ENCODE results near the gene MAP1LC3B2.
"Not testable (repeated sequence)": the region's sequence is repeated elsewhere in the genome, so short reads cannot be mapped to it uniquely, and the experiment has no call there.

The MAP1LC3B2 gene

DNA sequence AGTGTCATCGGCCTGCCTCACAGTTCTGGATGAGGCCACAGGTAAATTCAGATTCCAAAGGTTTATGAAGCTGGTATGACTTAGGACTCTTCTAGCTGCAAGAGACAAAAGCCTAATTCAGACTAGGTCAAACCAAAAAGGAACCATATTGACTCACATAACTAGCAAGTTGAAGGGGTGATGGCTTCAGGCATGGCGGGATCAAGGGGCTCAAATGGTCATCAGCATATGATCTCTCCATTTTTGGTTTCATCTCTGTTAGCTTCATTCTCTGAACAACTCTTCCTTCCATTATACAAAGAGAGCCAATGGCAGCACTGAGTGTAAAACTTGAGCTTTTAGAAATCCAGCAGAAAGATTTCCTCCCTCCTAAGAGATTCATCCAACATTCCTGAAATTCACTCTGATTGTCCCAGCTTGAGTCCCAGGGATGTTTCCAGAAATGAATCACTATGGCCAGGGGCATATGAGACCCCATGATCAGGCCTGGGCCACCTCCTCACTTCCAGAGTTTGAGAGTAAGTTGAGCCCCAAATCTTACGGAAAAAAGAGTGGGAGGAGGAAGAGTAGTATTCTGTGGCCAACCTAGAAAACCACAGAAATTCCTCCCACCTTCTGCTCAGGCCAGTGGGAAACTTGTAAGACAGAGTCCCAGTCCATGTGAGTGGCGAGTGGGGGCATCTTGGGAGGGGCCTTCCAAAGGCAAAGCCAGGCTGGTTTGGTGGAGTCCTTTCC, 2.0 kb upstream of the MAP1LC3B2 start:
- in situ Hi-C loops (cut with MboI; ENCODE audit: low sequenced_read_pairs): no loop called here

DNA sequence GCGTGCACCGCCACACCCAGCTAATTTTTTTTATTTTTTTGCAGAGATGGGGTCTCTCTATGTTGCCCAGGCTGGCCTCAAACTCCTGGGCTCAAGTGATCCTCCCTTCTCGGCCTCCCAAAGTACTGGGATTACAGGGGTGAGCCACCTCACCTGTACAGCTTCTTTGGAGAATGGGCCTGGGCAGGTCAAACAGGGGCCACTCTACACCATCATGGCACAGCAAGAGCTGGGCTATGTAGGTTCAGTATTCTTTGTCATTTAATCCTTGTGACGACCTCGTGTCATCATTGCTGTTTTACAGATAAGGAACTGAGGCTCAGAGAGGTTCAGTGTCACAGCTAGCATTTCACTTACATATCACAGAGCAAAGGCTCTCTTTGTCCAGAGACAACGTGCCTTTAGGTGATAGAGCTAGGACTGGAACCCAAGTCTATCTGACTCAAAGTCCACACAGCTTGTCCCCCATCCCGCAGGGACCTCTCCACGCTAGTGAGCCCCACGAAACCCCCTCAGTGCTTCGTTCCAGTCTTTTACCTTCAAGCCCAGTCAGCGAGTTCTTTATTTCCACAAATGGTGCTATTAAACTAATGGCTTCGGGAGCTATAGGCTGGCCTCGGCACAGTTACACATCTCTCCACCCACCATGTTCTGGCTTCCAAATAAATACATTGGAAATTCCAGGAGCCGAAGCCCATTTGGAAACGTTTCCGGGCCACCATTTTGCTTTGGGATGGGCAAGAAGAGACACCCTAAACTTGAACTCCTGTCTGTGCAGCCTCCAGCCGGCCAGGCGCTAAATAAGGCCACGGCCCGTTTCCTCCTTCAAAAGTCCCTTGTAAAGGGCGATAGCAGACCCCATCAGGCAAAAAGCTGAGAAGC, 660 bp upstream of the MAP1LC3B2 start:
- in situ Hi-C loops (cut with MboI; ENCODE audit: low sequenced_read_pairs): no loop called here

DNA sequence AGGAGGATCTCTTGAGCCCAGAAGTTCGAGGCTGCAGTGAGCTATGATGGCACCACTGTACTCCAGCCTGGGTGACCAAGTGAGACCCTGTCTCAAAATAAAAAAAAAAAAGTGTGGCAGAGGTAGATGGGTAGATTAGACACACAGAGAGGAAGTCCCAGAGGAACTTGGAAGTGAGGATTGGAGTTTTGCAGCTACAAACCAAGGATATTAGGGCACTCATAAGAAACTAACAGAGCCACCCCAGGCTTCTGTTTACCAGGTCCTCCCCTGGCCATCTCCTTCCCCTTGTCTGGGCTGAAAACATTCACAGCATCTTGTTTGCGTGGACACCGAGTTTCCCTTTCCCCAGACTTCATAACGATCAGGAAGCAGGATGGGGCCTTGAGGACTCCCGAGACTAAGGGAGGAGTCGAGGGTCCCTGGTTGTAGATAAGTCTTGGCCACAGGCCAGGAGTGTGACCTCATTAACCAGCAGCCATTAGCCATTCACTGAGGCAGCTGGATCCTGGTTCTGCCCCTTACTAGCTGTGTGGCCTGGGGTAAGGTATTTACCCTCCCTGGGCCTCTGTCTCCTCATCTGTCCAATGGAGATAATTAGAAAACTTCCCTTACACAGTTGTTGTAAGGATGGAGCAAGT, 2.1 kb downstream of the MAP1LC3B2 start:
- in situ Hi-C loops (cut with MboI; ENCODE audit: low sequenced_read_pairs): no loop called here

- in situ Hi-C loops (cut with MboI; ENCODE audit: low sequenced_read_pairs): no loop called here
Measured at GRCh38 chr12:116562090-116562489, 2.9 kb downstream of the MAP1LC3B2 start.

DNA sequence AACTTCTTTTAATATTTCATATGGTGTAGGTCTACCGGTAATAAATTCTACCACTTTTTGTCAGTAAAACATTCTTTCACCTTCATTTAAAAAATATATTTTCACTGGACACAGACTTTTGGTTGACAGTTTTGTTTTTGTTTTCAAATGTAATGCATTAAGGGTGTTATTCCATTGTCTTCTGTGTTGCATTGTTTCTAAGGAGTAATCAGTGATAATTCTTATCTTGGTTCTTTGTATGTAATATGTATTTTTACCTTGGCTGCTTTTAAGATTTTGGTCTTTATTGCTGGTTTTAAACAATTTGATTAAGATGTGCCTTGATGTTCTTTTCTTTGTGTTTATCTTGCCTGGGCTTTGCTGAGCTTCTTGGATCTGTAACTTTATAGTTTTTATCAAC, 4.1 kb downstream of the MAP1LC3B2 start:
- in situ Hi-C loops (cut with MboI; ENCODE audit: low sequenced_read_pairs): no loop called here

- in situ Hi-C loops (cut with MboI; ENCODE audit: low sequenced_read_pairs): no loop called here
Measured at GRCh38 chr12:116564080-116564479, 4.9 kb downstream of the MAP1LC3B2 start.

DNA sequence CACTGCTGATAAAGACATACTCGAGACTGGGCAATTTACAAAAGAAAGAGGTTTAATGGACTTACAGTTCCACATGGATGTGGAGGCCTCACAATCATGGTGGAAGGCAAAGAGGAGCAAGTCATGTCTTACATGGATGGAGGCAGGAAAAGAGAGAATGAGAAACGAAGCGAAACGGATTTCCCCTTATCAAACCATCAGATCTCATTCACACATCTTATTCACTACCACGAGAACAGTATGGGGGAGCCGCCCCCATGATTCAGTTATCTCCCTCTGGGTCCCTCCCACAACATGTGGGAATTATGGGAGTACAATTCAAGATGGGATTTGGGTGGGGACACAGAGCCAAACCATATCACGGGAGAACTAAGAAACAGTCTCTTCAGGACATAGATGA, 6.0 kb downstream of the MAP1LC3B2 start:
- in situ Hi-C loops (cut with MboI; ENCODE audit: low sequenced_read_pairs): not testable (repeated sequence)

- in situ Hi-C loops (cut with MboI; ENCODE audit: low sequenced_read_pairs): no loop called here
Measured at GRCh38 chr12:116565963-116566362, 6.8 kb downstream of the MAP1LC3B2 start.

- in situ Hi-C loops (cut with MboI; ENCODE audit: low sequenced_read_pairs): no loop called here
Measured at GRCh38 chr12:116568203-116568602, 9.0 kb downstream of the MAP1LC3B2 start.

DNA sequence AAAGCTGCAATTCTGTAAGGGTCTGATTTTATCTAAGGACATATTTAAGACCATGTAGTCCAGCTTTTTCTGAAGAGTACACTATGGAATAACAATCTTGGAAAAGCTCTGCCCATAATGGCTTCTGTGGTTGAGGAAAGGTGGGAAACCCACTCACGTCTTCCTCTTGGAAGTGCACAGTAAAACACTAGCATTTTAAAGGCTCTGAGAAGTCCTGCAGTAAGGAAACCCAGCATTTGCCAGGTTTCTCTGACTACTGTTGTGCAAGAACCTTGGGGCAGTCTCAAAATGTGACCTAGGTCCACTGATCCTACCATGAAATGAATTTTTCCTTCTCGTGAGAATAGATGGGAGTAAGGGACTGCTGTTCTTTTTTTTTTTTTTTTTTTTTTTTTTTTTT, 11.9 kb downstream of the MAP1LC3B2 start:
- in situ Hi-C loops (cut with MboI; ENCODE audit: low sequenced_read_pairs): no loop called here

DNA sequence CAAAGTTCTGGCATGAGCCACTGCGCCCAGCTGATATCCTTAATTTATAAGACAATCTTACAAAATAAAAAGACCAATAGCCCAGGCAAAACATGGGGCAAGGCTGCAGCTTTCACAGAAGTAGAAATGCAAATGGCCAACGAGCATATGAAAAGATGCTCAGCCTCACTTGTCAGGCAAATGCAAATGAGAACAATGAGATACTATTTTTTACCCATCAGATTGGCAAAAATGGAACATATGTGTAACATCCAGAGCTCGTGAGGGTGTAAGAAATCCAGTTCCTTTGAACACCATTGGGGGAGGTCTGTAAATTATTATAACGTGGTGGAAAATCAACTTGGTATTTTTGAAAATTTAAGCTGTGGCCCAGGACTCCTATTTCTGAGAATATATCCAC, 14.6 kb downstream of the MAP1LC3B2 start:
- in situ Hi-C loops (cut with MboI; ENCODE audit: low sequenced_read_pairs): no loop called here

DNA sequence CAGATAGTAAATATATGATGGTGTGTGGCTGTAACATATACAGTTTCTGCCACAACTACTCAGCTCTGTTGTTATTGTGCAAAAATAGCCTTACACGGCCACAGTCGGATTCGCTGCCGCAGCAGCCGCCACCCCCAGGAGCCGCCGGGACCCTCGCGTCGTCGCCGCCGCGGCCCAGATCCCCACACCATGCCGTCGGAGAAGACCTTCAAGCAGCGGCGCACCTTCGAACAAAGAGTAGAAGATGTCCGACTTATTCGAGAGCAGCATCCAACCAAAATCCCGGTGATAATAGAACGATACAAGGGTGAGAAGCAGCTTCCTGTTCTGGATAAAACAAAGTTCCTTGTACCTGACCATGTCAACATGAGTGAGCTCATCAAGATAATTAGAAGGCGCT, 16.6 kb downstream of the MAP1LC3B2 start:
- in situ Hi-C loops (cut with MboI; ENCODE audit: low sequenced_read_pairs): not testable (repeated sequence)

DNA sequence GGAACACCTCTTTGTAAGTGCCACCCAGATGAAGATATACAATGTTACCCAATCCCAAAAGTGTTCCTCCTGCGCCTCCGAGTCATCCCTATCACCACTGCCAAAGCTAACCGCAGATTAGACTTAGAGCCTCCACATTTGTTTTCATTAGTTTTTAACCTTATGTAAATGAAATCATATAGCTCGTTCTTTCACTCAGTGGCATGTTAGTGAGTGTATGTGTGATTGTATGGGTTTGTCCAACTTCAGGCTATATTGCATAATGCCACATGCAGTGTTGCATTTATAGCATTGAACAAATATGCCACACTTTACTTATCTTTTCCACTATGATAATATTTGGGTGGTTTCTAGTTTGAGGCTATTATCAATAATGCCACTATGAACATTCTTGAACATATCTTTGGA, 18.0 kb downstream of the MAP1LC3B2 start:
- in situ Hi-C loops (cut with MboI; ENCODE audit: low sequenced_read_pairs): no loop called here

- in situ Hi-C loops (cut with MboI; ENCODE audit: low sequenced_read_pairs): no loop called here
Measured at GRCh38 chr12:116578051-116578450, 18.9 kb downstream of the MAP1LC3B2 start.

DNA sequence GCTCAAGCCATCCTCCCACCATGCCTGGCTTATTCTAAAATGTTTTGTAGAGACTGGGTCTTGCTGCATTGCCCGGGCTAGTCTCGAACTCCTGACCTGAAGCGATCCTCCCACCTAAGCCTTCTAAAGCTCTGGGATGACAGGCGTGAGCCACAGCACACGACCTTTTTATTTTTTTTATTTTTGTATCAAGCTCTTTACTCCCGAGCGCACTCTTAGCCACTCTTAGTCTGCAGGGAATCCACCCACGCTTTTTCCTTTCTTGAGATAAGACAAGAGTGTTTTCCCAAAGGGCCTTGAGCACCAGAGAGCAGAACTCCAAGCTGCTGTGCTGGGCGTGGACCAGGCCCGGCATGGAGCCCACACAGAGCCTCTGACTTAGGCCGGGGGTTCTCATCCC, 23.4 kb downstream of the MAP1LC3B2 start:
- in situ Hi-C loops (cut with MboI; ENCODE audit: low sequenced_read_pairs): no loop called here

DNA sequence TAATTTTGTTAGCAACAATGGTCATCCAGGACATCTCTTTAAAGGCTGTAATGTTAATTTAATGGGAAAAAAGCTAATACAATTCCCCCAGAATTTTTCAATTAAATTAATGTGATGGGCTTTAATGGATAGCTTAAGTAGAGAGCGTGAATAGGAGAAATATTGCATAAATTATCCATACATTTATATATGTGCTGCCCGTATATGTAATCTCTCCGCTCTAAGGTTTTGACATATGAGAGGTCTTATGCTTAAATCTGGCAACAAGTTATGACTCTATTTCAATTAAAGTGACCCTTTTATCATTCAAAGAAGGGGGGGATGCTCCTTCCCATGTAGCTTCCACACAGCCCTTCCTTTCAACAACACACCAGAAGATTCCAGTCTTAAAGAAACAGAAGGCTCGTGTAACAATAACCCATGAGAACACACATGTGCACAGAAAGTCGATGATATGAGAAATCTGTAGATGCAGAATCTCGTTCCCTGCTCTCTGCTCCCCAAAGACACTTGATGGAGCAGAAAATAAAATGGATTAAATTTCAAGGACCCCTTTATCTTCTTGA, 24.0 kb downstream of the MAP1LC3B2 start:
- in situ Hi-C loops (cut with MboI; ENCODE audit: low sequenced_read_pairs): no loop called here

DNA sequence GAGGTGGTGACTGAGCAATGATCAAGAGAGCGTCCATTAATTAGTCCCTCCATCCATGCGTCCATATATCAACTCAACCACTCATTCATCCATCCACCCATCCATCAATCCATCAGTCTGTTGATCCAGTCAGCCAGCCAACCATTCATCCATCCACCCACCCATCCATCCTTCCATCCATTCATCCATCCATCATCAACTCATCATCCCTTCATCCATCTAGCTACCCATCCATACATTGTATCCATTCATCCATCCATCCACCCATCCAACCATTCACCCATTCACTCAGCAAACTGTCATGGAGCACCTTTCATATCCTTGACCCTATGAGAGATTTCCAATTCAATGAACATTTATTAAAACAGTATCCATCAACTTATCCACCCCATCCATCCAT, 28.1 kb downstream of the MAP1LC3B2 start:
- in situ Hi-C loops (cut with MboI; ENCODE audit: low sequenced_read_pairs): no loop called here

GRCh38 chr12:116588390-116589028, 29.3 kb downstream of the MAP1LC3B2 start:
- in situ Hi-C loops (cut with MboI; ENCODE audit: low sequenced_read_pairs): no loop called here

- in situ Hi-C loops (cut with MboI; ENCODE audit: low sequenced_read_pairs): no loop called here
Measured at GRCh38 chr12:116589581-116589980, 30.4 kb downstream of the MAP1LC3B2 start.

DNA sequence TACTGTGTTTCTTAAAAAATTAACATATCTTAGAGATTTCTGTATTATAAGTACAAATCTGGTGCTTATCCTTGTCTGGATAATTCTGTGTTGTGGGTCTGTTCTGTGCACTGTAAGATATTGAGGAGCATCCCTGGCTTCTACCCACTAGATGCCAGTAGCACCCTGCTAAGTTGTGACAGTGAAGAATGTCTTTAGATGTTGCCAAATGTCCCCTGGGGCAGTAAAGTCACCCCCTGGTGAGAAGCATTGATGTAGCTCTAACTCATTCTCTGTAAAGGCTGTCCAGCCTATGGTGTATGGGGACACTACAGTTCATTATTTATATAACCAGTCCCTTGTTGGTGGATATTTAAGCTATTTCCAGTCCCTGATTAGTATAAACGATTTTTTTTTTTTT, 31.4 kb downstream of the MAP1LC3B2 start:
- in situ Hi-C loops (cut with MboI; ENCODE audit: low sequenced_read_pairs): no loop called here
